GM23338 (cell line): ENCODE measurements around the gene FAM20A. TPM values are rescaled to one million over a fixed set of nuclear protein-coding genes. Genes with fewer than 3 reads are reported as not detected.

Source experiments
- ATAC-seq: fragments of 200-7000 bp; cut with Tn5 transposase; 3 replicates; pipeline ENCODE4 v1.9.1; 2020
- DNase-seq: peaks from one replicate; pipeline ENCODE4 v3.0.0-alpha.2; 2015; ENCODE audit warnings: low spot score
- H2AFZ ChIP-seq: fragments of 200-600 bp; sonication (generic); 2 replicates; pipeline ENCODE4 v1.8.0; 2016; ENCODE audit warnings: antibody characterized with exemption, mild to moderate bottlenecking, moderate library complexity
- H3F3A ChIP-seq: fragments of 200-600 bp; sonication (generic); replicated peaks from 2 replicates; pipeline ENCODE4 v1.8.0; 2017; ENCODE audit warnings: antibody characterized with exemption, mixed run types, low read depth
- H3K27ac ChIP-seq: fragments of 200-600 bp; sonication (generic); 2 replicates; pipeline ENCODE4 v1.6.1; 2016; ENCODE audit warnings: low read depth
- H3K27me3 ChIP-seq: fragments of 200-600 bp; sonication (generic); 2 replicates; pipeline ENCODE4 v1.8.0; 2016; ENCODE audit warnings: mild to moderate bottlenecking, mixed run types, moderate library complexity; ENCODE audit not compliant: insufficient read depth
- H3K36me3 ChIP-seq: fragments of 200-600 bp; sonication (generic); 2 replicates; pipeline ENCODE4 v1.8.0; 2016; ENCODE audit warnings: mild to moderate bottlenecking; ENCODE audit not compliant: insufficient read depth
- H3K4me1 ChIP-seq: fragments of 200-600 bp; sonication (generic); 2 replicates; pipeline ENCODE4 v1.8.0; 2016; ENCODE audit warnings: mild to moderate bottlenecking, moderate library complexity; ENCODE audit not compliant: insufficient read depth
- H3K4me2 ChIP-seq: fragments of 200-600 bp; sonication (generic); 2 replicates; pipeline ENCODE4 v1.7.1; 2017; ENCODE audit warnings: mixed run types
- H3K4me3 ChIP-seq: fragments of 200-600 bp; sonication (generic); 2 replicates; pipeline ENCODE4 v1.6.1; 2016; ENCODE audit warnings: mixed run types
- H3K79me2 ChIP-seq: fragments of 200-600 bp; sonication (generic); replicated peaks from 2 replicates; pipeline ENCODE4 v1.8.0; 2017; ENCODE audit warnings: mild to moderate bottlenecking; ENCODE audit not compliant: insufficient read depth
- H3K9me2 ChIP-seq: fragments of 200-600 bp; sonication (generic); 2 replicates; pipeline ENCODE4 v1.8.0; 2017; ENCODE audit not compliant: insufficient read depth
- H4K20me1 ChIP-seq: fragments of 200-600 bp; sonication (generic); replicated peaks from 2 replicates; pipeline ENCODE4 v1.8.0; 2017; ENCODE audit warnings: mild to moderate bottlenecking; ENCODE audit not compliant: insufficient read depth
- H3K27ac Mint-ChIP-seq: 2 replicates; pipeline ENCODE4 v1.8.0; 2020; ENCODE audit warnings: inconsistent platforms, mild to moderate bottlenecking, moderate library complexity, mixed read lengths
- H3K27me3 Mint-ChIP-seq: 3 replicates; pipeline ENCODE4 v1.8.0; 2022; ENCODE audit warnings: low read depth, mild to moderate bottlenecking, moderate library complexity, mixed read lengths, inconsistent platforms; ENCODE audit not compliant: insufficient read depth, poor library complexity
- H3K36me3 Mint-ChIP-seq: 3 replicates; pipeline ENCODE4 v1.8.0; 2021; ENCODE audit warnings: low read depth, mild to moderate bottlenecking, inconsistent platforms, moderate library complexity, mixed read lengths
- H3K4me1 Mint-ChIP-seq: 3 replicates; pipeline ENCODE4 v1.8.0; 2020; ENCODE audit warnings: mild to moderate bottlenecking, inconsistent platforms, mixed read lengths
- H3K4me3 Mint-ChIP-seq: 3 replicates; pipeline ENCODE4 v1.8.0; 2021; ENCODE audit warnings: moderate library complexity, mild to moderate bottlenecking, inconsistent platforms, mixed read lengths
- H3K9me3 Mint-ChIP-seq: 3 replicates; pipeline ENCODE4 v1.8.0; 2020; ENCODE audit warnings: moderate library complexity, mild to moderate bottlenecking, inconsistent platforms, mixed read lengths
- CTCF ChIP-seq, 2 experiments: fragments of 200-600 bp in 1 of 2; sonication (generic) in 1 of 2; conservative IDR thresholded peaks; 2 replicates each; pipeline versions ENCODE4 v1.5.1 to v1.6.1; 2016 to 2017; ENCODE audit warnings: antibody characterized with exemption in 2 of 2, low read depth in 2 of 2, mild to moderate bottlenecking in 2 of 2, moderate library complexity in 1 of 2
- NANOG ChIP-seq: IDR thresholded peaks from 2 replicates; pipeline ENCODE4 v1.6.1; 2016; ENCODE audit warnings: antibody characterized with exemption, borderline replicate concordance
- STAT1 ChIP-seq: IDR thresholded peaks from one replicate; pipeline ENCODE4 v1.6.1; 2016; ENCODE audit warnings: antibody characterized with exemption; ENCODE audit not compliant: unreplicated experiment
- ZNF331 ChIP-seq: fragments of 250-450 bp; sonication (Bioruptor Pico); IDR thresholded peaks from 2 replicates; pipeline ENCODE4 v1.5.0; 2020; ENCODE audit warnings: low read depth, mild to moderate bottlenecking, moderate library complexity
- ZNF462 ChIP-seq: fragments of 250-450 bp; sonication (Bioruptor Pico); IDR thresholded peaks from 2 replicates; pipeline ENCODE4 v1.5.0; 2020; ENCODE audit warnings: mild to moderate bottlenecking, moderate library complexity
- polyA plus RNA-seq: library from polyadenylated mRNA; unstranded; fragments of >200 nt; fragmentation: Nextera tagmentation; extraction: Ambion mirVana; gene quantifications from 2 replicates; pipeline ENCODE4 v1.2.1, GENCODE V29; 2016
- total RNA-seq: library from RNA; depleted of rRNA; stranded (reverse); fragments of >200 nt; shearing (Covaris generic); gene quantifications from 2 replicates; pipeline ENCODE4 v1.2.3, GENCODE V29; 2014

FAM20A gene
- total and polyA plus RNA-seq, 2 experiments from 2014 or later = 1.3 to 1.6 TPM

DNA sequence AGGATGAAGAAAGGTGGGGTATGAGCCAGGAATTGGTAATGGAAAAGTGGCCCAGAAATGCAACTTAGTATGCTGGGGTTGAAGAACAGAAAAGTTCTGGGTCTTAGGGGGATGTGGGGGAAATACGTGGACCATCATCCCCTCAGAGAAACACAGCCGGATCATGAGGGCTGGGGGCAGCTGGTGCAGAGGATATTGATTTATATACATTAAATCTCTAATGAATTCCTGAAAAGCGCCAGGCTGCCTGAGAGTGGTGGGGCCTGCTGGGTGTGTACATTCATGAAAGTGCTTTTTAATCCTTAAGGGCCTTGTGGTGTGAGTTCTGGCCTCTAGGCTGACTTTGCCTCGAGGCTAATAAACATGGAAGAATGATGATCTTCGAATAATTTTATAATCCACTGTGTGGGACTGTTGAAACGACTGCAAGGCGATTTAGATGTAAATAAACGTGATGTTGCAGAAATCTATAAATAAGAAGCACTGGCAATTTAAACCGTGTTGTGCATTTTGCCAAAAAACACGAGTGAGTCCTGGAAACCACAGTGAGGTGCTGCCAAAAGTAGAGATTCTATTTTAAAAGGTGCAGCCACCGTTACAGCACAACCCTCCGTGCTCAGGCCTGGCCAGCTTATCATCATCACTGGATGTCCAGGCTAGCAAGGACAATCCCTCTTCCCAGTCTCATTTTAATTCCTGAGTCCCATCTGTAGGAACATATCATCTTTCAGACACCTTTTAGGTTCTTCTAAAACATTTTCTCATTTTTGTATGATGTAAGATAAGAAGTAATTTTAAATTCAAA, 56.9 kb downstream of the FAM20A start:
- Histone ChIP-seq H4K20me1 (no peaks in the 10 kb centered on the region), H3K9me2 (no peaks in the 10 kb centered on the region), H2AFZ (no peak overlapping the region), H3K79me2 (no peaks in the 10 kb centered on the region), H3K36me3 (no peaks in the 10 kb centered on the region), H3K4me2 (no peak overlapping the region), H3K4me3 (no peak overlapping the region), H3K27ac (no peak overlapping the region), H3F3A (no peaks in the 10 kb centered on the region), H3K27me3 (no peaks in the 10 kb centered on the region), H3K4me1 (no peaks in the 10 kb centered on the region)
- H3K4me1 Mint-ChIP-seq = no peaks in the 10 kb centered on the region
- ATAC-seq = no peak
- peaks cover 3% of the 10 kb centered on the region for H3K27me3 Mint-ChIP-seq
- DNase-seq = no peak
- H3K27ac Mint-ChIP-seq = no peak overlapping the region
- peaks cover 23% of the 10 kb centered on the region for H3K36me3 Mint-ChIP-seq
- no peaks in the 10 kb centered on the region; the same call in 2 of the 3 replicates for H3K9me3 Mint-ChIP-seq
- no peak overlapping the region for H3K4me3 Mint-ChIP-seq
- TF ChIP-seq CTCF (conservative IDR thresholded peaks at IDR 0.05; ENCODE audit: low read depth in 2 of 2) (no peak), NANOG (no peak), ZNF331 (CRISPR knock-in tag) (no peak), STAT1 (no peak), ZNF462 (CRISPR knock-in tag) (no peak)
